K562 (cell line): ENCODE measurements around the gene HMX2. TPM values are rescaled to one million over a fixed set of nuclear protein-coding genes. Genes with fewer than 3 reads are reported as not detected.

Experiments
- BHLHE40 ChIP-seq: IDR thresholded peaks from 2 replicates; pipeline ENCODE4 v1.6.1; 2011; ENCODE audit warnings: low read length, improper control_type of control experiment
- ELF2 ChIP-seq: fragments of 250-450 bp; sonication (Bioruptor Pico); IDR thresholded peaks from 2 replicates; pipeline ENCODE4 v1.5.0; 2021; ENCODE audit warnings: mild to moderate bottlenecking
- HMGN3 ChIP-seq: IDR thresholded peaks from 2 replicates; pipeline ENCODE4 v1.6.1; 2011; ENCODE audit warnings: borderline replicate concordance, low read depth, mild to moderate bottlenecking, mixed read lengths, low read length; ENCODE audit not compliant: insufficient read length; ENCODE audit errors: extremely low read depth
- HNRNPK ChIP-seq: fragments of 200-400 bp; formaldehyde crosslinking; IDR thresholded peaks from one replicate; pipeline ENCODE4 v1.6.1; 2018; ENCODE audit warnings: mild to moderate bottlenecking, low read depth, low read length; ENCODE audit not compliant: poor library complexity, severe bottlenecking
- HNRNPUL1 ChIP-seq: fragments of 200-400 bp; formaldehyde crosslinking; IDR thresholded peaks from 2 replicates; pipeline ENCODE4 v1.6.1; 2017; ENCODE audit warnings: low read length
- MEF2D ChIP-seq: conservative IDR thresholded peaks from 2 replicates; pipeline ENCODE4 v1.6.1; 2016; ENCODE audit warnings: low read depth, missing genetic modification characterization, missing compliant biosample characterization
- PPARD ChIP-seq: fragments of 250-450 bp; sonication (Bioruptor Pico); IDR thresholded peaks from 2 replicates; pipeline ENCODE4 v1.8.0; 2022; ENCODE audit warnings: inconsistent platforms, mild to moderate bottlenecking, moderate library complexity
- SRF ChIP-seq, 2 experiments: fragments of 250-450, 450-650 bp in 1 of 2; sonication (Bioruptor Pico) in 1 of 2; sonication (generic) in 1 of 2; formaldehyde crosslinking; IDR thresholded peaks; 2 replicates each; pipeline versions ENCODE4 v1.5.0 to v1.5.1; 2020 to 2022; ENCODE audit warnings: mild to moderate bottlenecking in 1 of 2, missing genetic modification reagents in 1 of 2
- THAP12 ChIP-seq: fragments of 250-450 bp; sonication (Bioruptor Pico); IDR thresholded peaks from 2 replicates; pipeline ENCODE4 v1.9.0; 2021; ENCODE audit warnings: mild to moderate bottlenecking, inconsistent platforms
- TRIM28 ChIP-seq: fragments of 450-650 bp; IDR thresholded peaks from 2 replicates; pipeline ENCODE4 v1.6.1; 2017
- ZBTB1 ChIP-seq: sonication (generic); formaldehyde crosslinking; IDR thresholded peaks from 2 replicates; pipeline ENCODE4 v1.8.1; 2023; ENCODE audit warnings: missing genetic modification reagents, low read depth, mild to moderate bottlenecking, borderline replicate concordance
- ZFP91 ChIP-seq: sonication (generic); formaldehyde crosslinking; IDR thresholded peaks from 2 replicates; pipeline ENCODE4 v1.8.0; 2022; ENCODE audit warnings: mild to moderate bottlenecking, missing genetic modification reagents
- ZKSCAN3 ChIP-seq: fragments of 250-450 bp; sonication (Bioruptor Pico); IDR thresholded peaks from 2 replicates; pipeline ENCODE4 v1.4.0; 2020
- ZKSCAN8 ChIP-seq: fragments of 200-800 bp; sonication (Bioruptor generic); IDR thresholded peaks from 2 replicates; pipeline ENCODE4 v1.6.1; 2016; ENCODE audit warnings: missing genetic modification characterization, missing compliant biosample characterization
- ZNF224 ChIP-seq: sonication (generic); formaldehyde crosslinking; IDR thresholded peaks from 2 replicates; pipeline ENCODE4 v1.8.0; 2022; ENCODE audit warnings: mild to moderate bottlenecking, missing genetic modification reagents
- ZNF436 ChIP-seq: fragments of 250-450, 450-650 bp; sonication (Bioruptor Pico); formaldehyde crosslinking; IDR thresholded peaks from 2 replicates; pipeline ENCODE4 v1.7.0; 2020; ENCODE audit warnings: mild to moderate bottlenecking
- ZNF668 ChIP-seq: fragments of 250-450 bp; sonication (Bioruptor Pico); IDR thresholded peaks from 2 replicates; pipeline ENCODE4 v1.8.0; 2022; ENCODE audit warnings: mild to moderate bottlenecking, inconsistent platforms
- polyA plus RNA-seq, 8 experiments: library from polyadenylated mRNA; depleted of rRNA in 4 of 8; stranded (reverse) in 5 of 8; unstranded in 3 of 8; fragments of >200 nt; fragmentation: Nextera tagmentation in 2 of 8; fragmentation: Illumina TruSeq in 1 of 8; extraction: Ambion mirVana in 2 of 8; extraction: Trizol in 1 of 8; gene quantifications; 2 replicates each; pipeline versions ENCODE4 v1.2.1 to v1.2.3, GENCODE V29; 2011 to 2014; ENCODE audit warnings: inconsistent platforms in 1 of 8, missing spikeins in 1 of 8
- total RNA-seq, 7 experiments: library from RNA; depleted of rRNA in 6 of 7; stranded (reverse); fragments of >200 nt in 6 of 7; fragmentation: Illumina TruSeq in 2 of 7; extraction: Trizol in 2 of 7; gene quantifications; 2 replicates each; pipeline versions ENCODE4 v1.2.1 to v1.2.3, GENCODE V29; 2011 to 2021; ENCODE audit warnings: low replicate concordance in 1 of 7
- TF ChIP-seq, protein P1 (sequence below): sonication (generic); formaldehyde crosslinking; IDR thresholded peaks from 2 replicates; pipeline ENCODE4 v1.8.1; 2023; ENCODE audit warnings: mild to moderate bottlenecking, missing genetic modification reagents
- TF ChIP-seq, protein P2 (sequence below), 2 experiments: IDR thresholded peaks in 1 of 2; conservative IDR thresholded peaks in 1 of 2; 2 replicates each; pipeline ENCODE4 v1.6.1; 2016; ENCODE audit warnings: low read depth in 2 of 2, mild to moderate bottlenecking in 1 of 2, missing compliant biosample characterization in 1 of 2, missing genetic modification characterization in 1 of 2, moderate library complexity in 1 of 2

Gene HMX2
- total and polyA plus RNA-seq, 9 of the 15 experiments (the other 6 are each of a cell fraction or from before 2014, with no cell fraction given): 0.07 to 0.58 (median 0.09) TPM; not detected in 2

- TF ChIP-seq ZKSCAN8: no peak
- TF ChIP-seq HNRNPK: no peak
- TF ChIP-seq, protein P1, sequence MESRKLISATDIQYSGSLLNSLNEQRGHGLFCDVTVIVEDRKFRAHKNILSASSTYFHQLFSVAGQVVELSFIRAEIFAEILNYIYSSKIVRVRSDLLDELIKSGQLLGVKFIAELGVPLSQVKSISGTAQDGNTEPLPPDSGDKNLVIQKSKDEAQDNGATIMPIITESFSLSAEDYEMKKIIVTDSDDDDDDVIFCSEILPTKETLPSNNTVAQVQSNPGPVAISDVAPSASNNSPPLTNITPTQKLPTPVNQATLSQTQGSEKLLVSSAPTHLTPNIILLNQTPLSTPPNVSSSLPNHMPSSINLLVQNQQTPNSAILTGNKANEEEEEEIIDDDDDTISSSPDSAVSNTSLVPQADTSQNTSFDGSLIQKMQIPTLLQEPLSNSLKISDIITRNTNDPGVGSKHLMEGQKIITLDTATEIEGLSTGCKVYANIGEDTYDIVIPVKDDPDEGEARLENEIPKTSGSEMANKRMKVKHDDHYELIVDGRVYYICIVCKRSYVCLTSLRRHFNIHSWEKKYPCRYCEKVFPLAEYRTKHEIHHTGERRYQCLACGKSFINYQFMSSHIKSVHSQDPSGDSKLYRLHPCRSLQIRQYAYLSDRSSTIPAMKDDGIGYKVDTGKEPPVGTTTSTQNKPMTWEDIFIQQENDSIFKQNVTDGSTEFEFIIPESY (CRISPR knock-in tag): no peak
- TF ChIP-seq ZBTB1 (CRISPR knock-in tag): no peak
- TF ChIP-seq PPARD (CRISPR knock-in tag): no peak
- TF ChIP-seq HNRNPUL1: no peak
- TF ChIP-seq MEF2D (tag): no peak
- TF ChIP-seq TRIM28: no peak
- TF ChIP-seq ZFP91 (CRISPR knock-in tag): no peak
- no peak for TF ChIP-seq ZNF436 (CRISPR knock-in tag)
- no peak for TF ChIP-seq ZKSCAN3 (CRISPR knock-in tag)
- TF ChIP-seq ZNF668 (CRISPR knock-in tag): no peak
- TF ChIP-seq ELF2 (CRISPR knock-in tag): no peak
- TF ChIP-seq, protein P2, sequence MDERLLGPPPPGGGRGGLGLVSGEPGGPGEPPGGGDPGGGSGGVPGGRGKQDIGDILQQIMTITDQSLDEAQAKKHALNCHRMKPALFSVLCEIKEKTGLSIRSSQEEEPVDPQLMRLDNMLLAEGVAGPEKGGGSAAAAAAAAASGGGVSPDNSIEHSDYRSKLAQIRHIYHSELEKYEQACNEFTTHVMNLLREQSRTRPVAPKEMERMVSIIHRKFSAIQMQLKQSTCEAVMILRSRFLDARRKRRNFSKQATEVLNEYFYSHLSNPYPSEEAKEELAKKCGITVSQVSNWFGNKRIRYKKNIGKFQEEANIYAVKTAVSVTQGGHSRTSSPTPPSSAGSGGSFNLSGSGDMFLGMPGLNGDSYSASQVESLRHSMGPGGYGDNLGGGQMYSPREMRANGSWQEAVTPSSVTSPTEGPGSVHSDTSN (CRISPR knock-in tag; IDR thresholded peaks at IDR 0.05; ENCODE audit: low read depth): no peak
- TF ChIP-seq, protein P2 (tag; conservative IDR thresholded peaks at IDR 0.05; ENCODE audit: low read depth): peak; percentile 97
- no peak for TF ChIP-seq HMGN3
- TF ChIP-seq SRF (CRISPR knock-in tag; IDR thresholded peaks at IDR 0.05): no peak
- no peak for TF ChIP-seq ZNF224 (CRISPR knock-in tag)
- TF ChIP-seq THAP12 (CRISPR knock-in tag): 0 out of 2 replicates have a peak, but pooled peaks have one; percentile 46
- TF ChIP-seq BHLHE40: peak; percentile 53; the same call in 1 of the 2 replicates
Observed at GRCh38 chr10:123154092-123154710, 6.3 kb downstream of the HMX2 start, which contains the start of gene BUB3 (continued).
